HCT116 (cell line): Measurements from ENCODE around the gene RIBC2. TPM values are rescaled to one million over a fixed set of nuclear protein-coding genes. Genes with fewer than 3 reads are reported as not detected.

Experiments
- ATAC-seq: fragments of 200-7000 bp; cut with Tn5 transposase; 2 replicates; pipeline ENCODE4 v1.9.1; 2020; ENCODE audit warnings: mild to moderate bottlenecking, moderate library complexity
- BruUV-seq: library from RNA; stranded (reverse); fragments of 400-500 nt; replicated peaks from 2 replicates; lab custom pipeline; 2021; lab: Mats Ljungman, UMichigan
- CTCF ChIA-PET: fragments of 300-600 bp; sonication (Branson Sonifier 250); formaldehyde crosslinking; loops from one replicate; lab custom pipeline; 2021; ENCODE audit warnings: antibody characterized with exemption; lab: Charles Lee
- POLR2A ChIA-PET: fragments of 300-600, 350-600 bp; sonication (Branson Sonifier 250); formaldehyde crosslinking; loops from one replicate; lab custom pipeline; 2021; ENCODE audit warnings: antibody characterized with exemption; lab: Charles Lee
- RAD21 ChIA-PET, 2 experiments: fragments of 300-600 bp; sonication (Branson Sonifier 250); formaldehyde crosslinking; loops; one replicate each; lab custom pipeline; 2023; ENCODE audit warnings: low total read pairs in 2 of 2; ENCODE audit not compliant: uncharacterized antibody in 2 of 2, unreplicated experiment in 2 of 2, low non-redundant PET in 1 of 2; lab: Charles Lee
- DNase-seq: peaks from one replicate; pipeline ENCODE4 v3.0.0-alpha.2; 2010; ENCODE audit warnings: low read depth, low spot score
- H2AFZ ChIP-seq: fragments of 200-600 bp; shearing (Covaris generic), sonication (generic); 2 replicates; pipeline ENCODE4 v1.6.1; 2017; ENCODE audit warnings: low read depth, mixed run types, mixed read lengths, antibody characterized with exemption, low read length; ENCODE audit not compliant: poor library complexity, severe bottlenecking
- H3K27ac ChIP-seq: 2 replicates; pipeline ENCODE4 v1.5.1; 2012; ENCODE audit warnings: low read depth, low read length
- H3K27me3 ChIP-seq: fragments of 200-600 bp; sonication (generic); 2 replicates; pipeline ENCODE4 v1.6.1; 2016; ENCODE audit warnings: mixed run types, low read length, mixed read lengths; ENCODE audit not compliant: insufficient read depth
- H3K36me3 ChIP-seq, 2 experiments: fragments of 200-500 bp in 1 of 2; fragments of 200-600 bp in 1 of 2; sonication (Bioruptor generic) in 1 of 2; sonication (generic) in 1 of 2; 2 replicates each; pipeline versions ENCODE4 v1.5.1 to v1.6.1; 2014 to 2016; ENCODE audit warnings: low read length in 2 of 2, inconsistent platforms in 1 of 2, mixed read lengths in 1 of 2, mixed run types in 1 of 2; ENCODE audit not compliant: insufficient read depth in 2 of 2, control insufficient read depth in 1 of 2
- H3K4me1 ChIP-seq, 2 experiments: fragments of 200-600 bp in 1 of 2; sonication (generic) in 1 of 2; 2 replicates each; pipeline versions ENCODE4 v1.5.1 to v1.6.1; 2012 to 2017; ENCODE audit warnings: low read length in 2 of 2, inconsistent platforms in 1 of 2, mild to moderate bottlenecking in 1 of 2, mixed read lengths in 1 of 2, mixed run types in 1 of 2, moderate library complexity in 1 of 2; ENCODE audit not compliant: insufficient read depth in 2 of 2, control insufficient read depth in 1 of 2
- H3K4me2 ChIP-seq: fragments of 200-600 bp; sonication (generic); 2 replicates; pipeline ENCODE4 v1.6.1; 2017; ENCODE audit warnings: mixed run types, low read length, mixed read lengths
- H3K4me3 ChIP-seq, 2 experiments: fragments of 200-600 bp in 1 of 2; sonication (generic) in 1 of 2; replicated peaks in 1 of 2; 2 replicates each; pipeline ENCODE4 v1.5.1; 2011 to 2016; ENCODE audit warnings: low read length in 2 of 2, control low read depth in 1 of 2, low read depth in 1 of 2, mild to moderate bottlenecking in 1 of 2, mixed read lengths in 1 of 2, mixed run types in 1 of 2
- H3K79me2 ChIP-seq: fragments of 200-600 bp; sonication (generic); 2 replicates; pipeline ENCODE4 v1.6.1; 2017; ENCODE audit warnings: mild to moderate bottlenecking, mixed run types, low read length, moderate library complexity, mixed read lengths; ENCODE audit not compliant: insufficient read depth
- H3K9ac ChIP-seq: fragments of 200-600 bp; sonication (generic); 2 replicates; pipeline ENCODE4 v1.6.1; 2016; ENCODE audit warnings: low read length, mixed read lengths
- H3K9me2 ChIP-seq: fragments of 200-600 bp; sonication (generic), shearing (Covaris generic); 2 replicates; pipeline ENCODE4 v1.6.1; 2017; ENCODE audit warnings: mixed run types, mild to moderate bottlenecking, moderate library complexity; ENCODE audit not compliant: insufficient read depth
- H3K9me3 ChIP-seq, 2 experiments: fragments of 200-500 bp in 1 of 2; fragments of 200-600 bp in 1 of 2; sonication (Bioruptor generic) in 1 of 2; sonication (generic) in 1 of 2; 2 replicates each; pipeline ENCODE4 v1.6.1; 2014 to 2017; ENCODE audit warnings: low read length in 2 of 2, mixed read lengths in 2 of 2, inconsistent platforms in 1 of 2, low read depth in 1 of 2, mild to moderate bottlenecking in 1 of 2, mixed run types in 1 of 2, moderate library complexity in 1 of 2; ENCODE audit not compliant: control insufficient read depth in 1 of 2, insufficient read depth in 1 of 2
- H4K20me1 ChIP-seq: fragments of 200-600 bp; sonication (generic), shearing (Covaris generic); 2 replicates; pipeline ENCODE4 v1.6.1; 2017; ENCODE audit warnings: mixed run types, mild to moderate bottlenecking, moderate library complexity; ENCODE audit not compliant: insufficient read depth
- ATF3 ChIP-seq: IDR thresholded peaks from 2 replicates; pipeline ENCODE4 v1.6.1; 2012
- CTCF ChIP-seq, 3 experiments: fragments of 200-600 bp in 1 of 3; sonication (generic) in 1 of 3; IDR thresholded peaks in 2 of 3; conservative IDR thresholded peaks in 1 of 3; 2 replicates each; pipeline ENCODE4 v1.5.1; 2012 to 2017; ENCODE audit warnings: low read depth in 2 of 3, low read length in 2 of 3, antibody characterized with exemption in 1 of 3, borderline replicate concordance in 1 of 3, control low read depth in 1 of 3, mild to moderate bottlenecking in 1 of 3, mixed read lengths in 1 of 3, mixed run types in 1 of 3, moderate library complexity in 1 of 3; ENCODE audit not compliant: insufficient read depth in 1 of 3
- ELF1 ChIP-seq: IDR thresholded peaks from 2 replicates; pipeline ENCODE4 v1.6.1; 2012; ENCODE audit warnings: low read depth, borderline replicate concordance
- FOSL1 ChIP-seq: IDR thresholded peaks from 2 replicates; pipeline ENCODE4 v1.6.1; 2012; ENCODE audit warnings: low read depth
- MAX ChIP-seq: IDR thresholded peaks from 2 replicates; pipeline ENCODE4 v1.6.1; 2012
- POLR2AphosphoS5 ChIP-seq: IDR thresholded peaks from 2 replicates; pipeline ENCODE4 v1.6.1; 2011; ENCODE audit warnings: mild to moderate bottlenecking, low read depth, low read length, moderate library complexity
- RAD21 ChIP-seq: IDR thresholded peaks from 2 replicates; pipeline ENCODE4 v1.6.1; 2012; ENCODE audit warnings: low read depth, mild to moderate bottlenecking
- REST ChIP-seq: IDR thresholded peaks from 2 replicates; pipeline ENCODE4 v1.6.1; 2012; ENCODE audit warnings: low read depth
- SIN3A ChIP-seq: IDR thresholded peaks from 2 replicates; pipeline ENCODE4 v1.6.1; 2012; ENCODE audit warnings: low read depth
- SRF ChIP-seq: IDR thresholded peaks from 2 replicates; pipeline ENCODE4 v1.6.1; 2012; ENCODE audit warnings: low read depth
- ZFX ChIP-seq: fragments of 450-650 bp; IDR thresholded peaks from 2 replicates; pipeline ENCODE4 v1.6.1; 2017
- intact Hi-C: fragments of 100-400 bp; cut with micrococcal nuclease; formaldehyde crosslinking; loops from 2 replicates; pipeline ENCODE4 v1.10.0; 2022
- total RNA-seq: library from RNA; stranded (reverse); gene quantifications from one replicate; pipeline ENCODE4 v1.2.1, GENCODE V29; 2021; ENCODE audit not compliant: unreplicated experiment

Gene RIBC2
- total RNA-seq, 1 experiment from 2014 or later = 8.3 TPM

GRCh38 chr22:45469281-45470073 is 56.0 kb downstream of the RIBC2 start (continued):
- TF ChIP-seq RAD21 (no peak), SRF (no peak)

- Histone ChIP-seq H4K20me1 (no peaks in the 10 kb centered on the region), H3K9ac (no peak overlapping the region), H3K27ac (no peak overlapping the region), H3K9me2 (no peaks in the 10 kb centered on the region), H3K4me2 (no peak overlapping the region), H3K9me3 (no peaks in the 10 kb centered on the region), H3K36me3 (no peaks in the 10 kb centered on the region), H3K27me3 (no peaks in the 10 kb centered on the region), H2AFZ (no peak overlapping the region), H3K79me2 (no peaks in the 10 kb centered on the region), H3K4me1 (peaks cover 9 to 16% of the 10 kb centered on the region in 2 experiments), H3K4me3 (no peak overlapping the region)
- ChIA-PET RAD21 (no interaction called here), CTCF (no interaction called here), POLR2A (no interaction called here)
- DNase-seq (no peak), ATAC-seq (no peak)
- no TSS peak for BruUV-seq
- TF ChIP-seq POLR2AphosphoS5 = no peak
- no peak for TF ChIP-seq MAX
- TF ChIP-seq ATF3 = no peak
- TF ChIP-seq FOSL1 = no peak
- TF ChIP-seq CTCF (IDR thresholded peaks at IDR 0.05 in 2 of 3, conservative IDR thresholded peaks at IDR 0.05 in 1 of 3; ENCODE audit: borderline replicate concordance in 1 of 3, insufficient read depth in 1 of 3, low read depth in 2 of 3, low read length in 2 of 3) = no peak
- no peak for TF ChIP-seq REST
- no peak for TF ChIP-seq ELF1
- no peak for TF ChIP-seq ZFX
- no peak for TF ChIP-seq SRF
- TF ChIP-seq SIN3A = no peak
- intact Hi-C loops = no loop called here
Observed at GRCh38 chr22:45470871-45471270, 57.4 kb downstream of the RIBC2 start.
